Islet precursor cell (in vitro differentiated cells): ENCODE measurements around the gene PKHD1.
A peak's percentile ranks its signal among the peaks of the same experiment; 100 is the strongest.

Experiments used
- DNase-seq: peaks from one replicate; pipeline ENCODE4 v3.0.0-alpha.2; 2018

Gene PKHD1

DNA sequence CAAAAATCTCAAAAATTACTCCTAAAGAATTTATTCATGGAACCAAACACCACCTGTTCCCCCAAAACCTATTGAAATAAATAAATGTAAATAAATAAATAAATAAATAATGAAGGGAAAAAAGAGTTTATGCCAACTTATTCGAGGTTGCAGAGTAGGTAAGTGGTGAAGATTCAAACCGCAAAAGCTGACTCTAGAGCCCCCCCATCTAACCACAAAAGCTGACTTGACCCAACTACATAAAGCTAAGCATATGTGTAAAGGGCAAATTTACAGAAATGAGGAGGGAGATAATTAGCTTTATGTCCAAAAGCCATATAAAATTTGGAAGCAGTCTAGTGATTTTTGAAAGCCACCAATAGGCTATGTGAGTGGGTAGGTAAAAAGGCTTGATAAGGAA lies 486.9 kb downstream of the PKHD1 start:
- no peak for DNase-seq

DNA sequence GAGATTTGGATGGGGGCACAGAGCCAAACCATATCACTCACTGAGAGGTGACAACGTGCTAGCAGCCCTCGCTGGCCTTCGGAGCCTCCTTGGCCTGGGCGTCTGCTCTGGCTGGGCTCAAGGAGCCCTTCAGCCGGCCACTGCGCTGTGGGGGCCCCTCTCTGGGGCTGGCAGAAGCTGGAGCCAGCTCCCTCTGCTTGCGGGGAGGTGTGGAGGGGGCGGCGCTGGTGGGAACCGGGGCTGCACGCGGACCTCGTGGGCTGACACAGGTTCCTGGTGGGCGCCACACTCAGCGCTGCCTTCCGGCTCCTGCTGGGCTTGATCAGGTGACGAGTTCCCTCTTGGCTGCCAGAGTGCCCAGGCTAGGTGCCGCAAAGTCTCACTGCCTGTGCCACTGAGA lies 489.2 kb downstream of the PKHD1 start:
- no peak for DNase-seq

DNA sequence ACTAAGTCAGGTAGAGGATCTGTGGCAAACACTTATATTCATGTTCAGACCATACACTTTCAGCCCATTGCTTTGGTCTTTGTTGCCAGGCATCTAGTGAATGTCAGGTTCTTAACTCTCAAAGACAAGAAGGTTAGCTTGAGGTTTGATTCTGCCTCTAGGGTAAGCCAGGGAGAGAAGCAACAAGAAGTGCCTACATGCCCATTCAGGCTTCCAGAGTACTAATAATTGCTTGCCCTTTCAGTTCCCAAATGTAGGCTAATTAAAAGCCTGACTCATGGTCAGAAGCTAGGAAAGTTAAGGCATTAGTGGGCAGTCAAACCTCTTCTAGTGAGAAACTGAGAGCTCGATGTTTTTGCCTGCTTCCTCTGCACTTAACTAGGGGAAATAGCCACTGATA lies 492.4 kb downstream of the PKHD1 start:
- DNase-seq = peak; percentile 63

DNA sequence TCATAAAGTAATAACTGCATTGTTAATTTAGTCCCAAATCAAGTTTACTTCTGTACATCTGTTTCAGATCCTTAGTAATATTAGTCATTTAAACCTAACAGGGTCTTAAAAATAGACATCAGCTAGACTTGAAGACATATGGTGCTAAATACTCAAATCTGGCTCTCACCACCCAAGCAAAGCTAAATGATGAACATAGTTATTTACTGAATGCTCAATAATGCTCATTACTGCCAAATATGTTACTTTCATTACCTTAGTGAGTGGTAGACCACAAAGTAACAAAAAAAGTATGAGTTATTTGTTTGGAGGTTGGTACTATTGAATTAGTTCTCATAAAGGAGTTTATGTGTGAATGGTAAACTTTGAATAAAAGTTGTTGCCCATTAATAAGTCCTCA lies 502.1 kb downstream of the PKHD1 start:
- DNase-seq = no peak

DNA sequence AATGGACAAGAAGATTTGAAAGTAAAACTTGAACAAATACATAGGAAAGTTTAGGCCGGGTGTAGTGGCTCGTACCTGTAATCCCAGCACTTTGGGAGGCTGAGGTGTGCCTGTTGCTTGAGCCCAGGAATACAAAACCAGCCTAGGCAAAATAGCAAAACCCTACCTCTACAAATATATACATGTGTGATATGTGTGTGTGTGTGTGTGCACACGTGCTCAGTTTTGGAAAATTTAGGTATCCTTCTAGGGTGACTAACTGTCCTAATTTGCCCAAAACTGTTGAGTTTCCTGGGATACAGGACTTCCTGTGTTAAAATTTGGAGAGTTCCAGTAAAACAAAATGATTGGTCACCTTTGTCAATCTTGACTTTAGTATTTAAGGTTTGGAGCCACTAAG lies 503.2 kb downstream of the PKHD1 start:
- no peak for DNase-seq

DNA sequence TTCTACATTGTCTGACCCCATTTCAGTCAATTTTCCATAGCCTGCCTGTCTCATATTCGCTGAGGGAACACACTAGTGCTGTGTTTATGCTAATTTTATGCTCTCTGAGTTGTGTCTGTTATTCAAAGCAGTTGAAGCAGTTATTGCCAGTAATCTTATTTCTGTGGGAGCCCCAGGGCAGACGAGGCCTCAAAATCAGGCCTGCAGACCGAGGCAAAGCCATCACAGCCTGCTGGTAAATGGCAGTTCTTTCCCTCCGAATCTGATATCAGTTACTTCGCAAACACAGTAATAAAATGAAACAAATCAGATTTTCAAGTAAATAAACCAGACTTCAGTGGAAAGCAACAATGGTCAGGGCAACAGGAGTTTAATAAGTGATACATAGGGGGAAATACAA lies 508.4 kb downstream of the PKHD1 start:
- no peak for DNase-seq

DNA sequence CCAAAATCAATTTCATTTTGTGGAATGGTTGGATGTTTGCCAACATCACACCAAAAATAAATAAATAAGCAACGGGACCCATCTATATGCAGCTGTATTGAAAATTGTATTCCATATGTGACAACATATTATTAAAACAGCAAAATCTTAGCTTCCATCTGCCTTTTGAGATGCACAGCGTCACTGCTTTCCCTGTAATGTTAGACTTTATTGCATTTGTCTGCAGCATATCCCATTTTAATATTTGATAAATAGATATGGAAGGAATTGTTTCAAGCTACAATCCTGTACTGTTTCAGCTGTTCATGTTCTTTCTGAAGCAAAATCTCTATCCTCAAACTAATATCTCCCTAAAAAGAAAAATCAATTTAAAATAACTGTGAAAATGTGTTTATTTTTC lies 509.1 kb downstream of the PKHD1 start:
- DNase-seq = no peak

DNA sequence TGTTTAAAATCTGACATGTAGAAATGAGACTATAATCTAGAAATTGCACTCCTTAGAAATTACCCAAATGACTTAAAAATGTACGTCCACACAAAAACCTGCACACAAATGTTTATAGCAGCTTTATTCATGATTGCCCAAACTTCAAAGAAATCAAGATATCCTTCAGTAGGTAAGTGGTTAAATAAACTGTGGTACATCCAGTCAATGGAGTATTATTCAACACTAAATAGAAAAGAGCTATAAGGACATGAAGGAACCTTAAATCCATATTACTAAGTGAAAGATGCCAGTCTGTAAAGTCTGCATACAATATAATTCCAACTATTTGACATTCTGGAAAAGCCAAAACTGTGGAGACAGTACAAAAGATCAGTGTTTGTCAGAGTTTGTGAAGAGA lies 513.4 kb downstream of the PKHD1 start:
- no peak for DNase-seq

DNA sequence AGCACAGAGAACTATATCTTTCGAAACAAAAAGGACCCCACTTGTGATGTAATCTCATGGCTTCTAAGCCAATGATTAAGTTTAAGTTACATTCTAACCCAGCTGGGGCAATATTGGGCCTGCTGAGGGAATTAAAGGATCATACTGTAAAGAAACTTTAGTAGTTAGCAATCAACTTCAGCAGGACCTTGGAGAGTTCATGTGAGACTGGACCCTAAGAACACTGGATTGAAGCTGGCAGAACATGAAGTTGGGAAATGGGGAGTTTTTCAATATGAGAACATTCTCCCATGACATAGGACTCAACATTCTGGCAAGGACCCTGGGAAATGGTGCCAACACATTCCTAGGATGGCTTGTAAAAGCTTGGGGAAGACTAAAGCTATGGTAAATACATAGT lies 516.2 kb downstream of the PKHD1 start:
- DNase-seq = no peak

DNA sequence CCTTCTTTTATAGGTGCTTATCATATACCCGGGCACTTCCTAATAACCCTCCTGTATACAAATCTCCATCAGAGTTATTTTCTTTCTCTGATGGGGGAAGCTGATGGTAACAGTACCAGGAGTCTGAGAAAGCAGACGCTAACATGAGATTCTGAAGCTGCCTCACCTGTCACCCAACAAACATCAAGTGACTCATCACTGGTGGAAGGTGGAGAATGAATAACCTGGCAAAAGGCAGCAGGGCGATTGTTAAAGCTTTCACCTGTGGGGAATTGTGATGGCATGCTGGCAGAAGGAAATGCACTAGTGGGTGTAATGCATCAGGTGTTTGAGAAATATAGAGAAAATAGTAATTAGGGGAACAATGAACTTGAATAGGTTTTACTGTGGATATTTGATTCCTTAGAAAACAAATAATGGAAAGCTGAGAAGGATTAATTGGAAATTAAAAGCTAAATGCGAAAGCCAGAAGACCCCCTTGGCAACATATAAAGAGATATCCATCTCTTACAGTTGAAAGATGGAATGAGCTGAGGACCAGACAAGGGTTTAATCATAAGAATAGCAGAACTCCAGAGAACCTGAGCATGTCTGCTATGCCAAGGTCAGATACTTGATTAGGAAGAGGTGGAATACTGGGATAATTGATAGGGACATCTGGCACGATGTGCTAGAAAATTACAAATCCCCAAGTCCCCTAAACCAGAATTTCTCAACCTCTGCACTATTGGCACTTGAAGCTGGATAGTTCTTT lies 517.1 kb downstream of the PKHD1 start:
- DNase-seq = no peak

DNA sequence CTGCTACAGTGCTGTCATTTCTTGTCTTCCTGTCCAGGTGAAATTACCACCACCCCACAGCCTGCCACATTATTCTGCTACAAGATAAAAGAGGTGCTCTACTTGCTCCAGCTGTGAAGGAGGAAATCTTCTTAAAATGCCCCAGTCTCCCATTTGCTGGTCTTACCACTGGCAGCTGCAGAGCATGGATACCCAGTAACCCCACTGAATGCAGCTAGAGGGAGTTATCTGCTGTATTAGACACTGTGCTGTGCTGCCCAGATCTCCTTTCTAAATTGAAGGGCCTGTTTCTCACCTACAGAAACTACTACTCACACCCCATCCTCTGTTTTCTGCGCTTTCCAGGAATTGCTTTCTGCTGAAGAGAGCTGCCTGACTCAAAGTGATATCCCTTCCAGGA lies 517.8 kb downstream of the PKHD1 start:
- no peak for DNase-seq

DNA sequence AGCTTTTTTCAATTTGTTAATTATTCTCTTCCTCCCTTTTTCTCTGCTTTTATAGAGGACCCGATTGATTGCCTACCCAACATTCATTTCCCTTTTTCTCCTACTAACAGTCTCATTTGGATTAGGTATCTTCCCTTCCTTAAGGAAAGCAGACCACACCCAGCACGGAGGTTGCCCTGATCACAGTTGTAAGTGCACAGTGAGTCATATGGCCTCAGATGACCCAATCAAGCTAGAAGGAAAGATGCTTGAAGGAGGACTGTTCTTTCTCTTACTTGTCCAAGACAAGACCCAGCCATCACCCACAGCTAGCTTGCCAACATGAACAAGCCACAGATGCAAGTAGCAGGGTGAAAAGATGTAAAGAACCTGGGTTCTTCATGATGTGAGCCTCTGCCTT lies 518.6 kb downstream of the PKHD1 start:
- DNase-seq = no peak

DNA sequence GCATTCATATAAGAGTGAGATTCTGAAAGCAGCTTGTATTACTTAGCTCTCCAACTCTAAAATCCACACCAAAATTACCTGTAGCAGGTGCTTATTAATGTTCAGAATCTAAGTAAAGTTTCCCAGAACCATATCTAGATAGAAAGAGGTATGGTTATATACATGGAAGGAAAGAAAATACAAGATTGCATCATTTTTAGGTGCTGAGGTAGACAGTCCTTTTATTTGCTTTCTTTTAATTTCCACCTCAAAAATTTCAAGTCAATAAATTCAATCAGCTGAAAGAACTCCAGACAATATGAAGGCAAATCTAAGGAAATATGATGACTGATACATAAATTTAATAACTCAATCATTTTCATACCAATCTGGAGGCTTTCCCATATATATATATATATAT lies 521.9 kb downstream of the PKHD1 start:
- DNase-seq = no peak
